HL-60/S4 treated with phorbol 12-myristate 13-acetate at 8.2 ng/mL for 4 days and 3 days (cell line): ENCODE measurements around the gene LY6G6D.
"Not testable (repeated sequence)": the region's sequence is repeated elsewhere in the genome, so short reads cannot be mapped to it uniquely, and the experiment has no call there.

Source experiments
- in situ Hi-C: fragments of 300-500 bp; cut with MboI; formaldehyde crosslinking; loops from 2 replicates; pipeline ENCODE4 v1.15.0; 2022; ENCODE audit warnings: low sequenced_read_pairs

The LY6G6D gene

DNA sequence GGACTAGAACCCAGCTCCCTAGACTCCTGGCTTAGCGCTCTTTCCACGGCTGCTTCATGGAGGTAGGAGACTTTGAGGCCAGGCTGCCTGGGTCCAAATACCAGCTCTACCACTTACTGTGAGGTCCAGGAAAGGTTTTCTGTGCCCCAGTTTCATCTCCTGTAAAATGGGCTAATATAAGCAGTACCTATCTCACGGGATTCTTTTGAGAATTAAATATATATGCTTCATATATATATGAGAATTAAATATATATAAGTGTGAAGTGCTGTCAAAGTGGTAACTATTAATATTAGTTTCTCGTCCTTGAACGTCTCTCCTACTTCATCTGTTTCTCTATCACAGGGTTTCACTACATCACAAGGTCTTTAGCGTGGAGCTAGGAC, 24.1 kb upstream of the LY6G6D start:
- in situ Hi-C loops, result no loop called here

DNA sequence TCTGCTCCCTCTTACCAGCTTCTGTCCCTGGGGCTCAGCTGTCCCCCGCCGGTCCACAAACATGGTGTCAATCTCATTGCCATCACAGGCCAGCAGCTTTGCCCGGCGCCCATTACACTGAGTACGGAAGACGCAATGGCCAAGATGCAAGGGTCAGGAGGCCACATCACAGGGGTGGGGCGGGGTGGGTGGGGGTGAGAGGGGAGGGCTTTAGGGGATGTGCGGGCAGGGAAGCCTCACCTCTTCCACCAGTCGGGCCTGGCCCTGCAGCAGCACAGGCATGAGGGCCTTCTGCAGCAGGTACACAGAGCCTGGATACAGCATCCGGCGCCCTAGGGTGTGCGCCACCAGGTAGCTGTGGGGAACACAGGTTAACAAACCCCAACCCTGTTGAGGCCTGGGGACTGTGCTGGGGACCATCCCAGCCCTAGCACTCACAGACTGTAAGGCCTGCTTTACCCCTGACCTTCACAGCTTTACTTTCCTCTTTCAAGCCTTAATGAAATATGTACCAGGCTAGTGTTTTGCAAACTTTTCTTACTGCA, 23.5 kb upstream of the LY6G6D start:
- in situ Hi-C loops, result no loop called here

DNA sequence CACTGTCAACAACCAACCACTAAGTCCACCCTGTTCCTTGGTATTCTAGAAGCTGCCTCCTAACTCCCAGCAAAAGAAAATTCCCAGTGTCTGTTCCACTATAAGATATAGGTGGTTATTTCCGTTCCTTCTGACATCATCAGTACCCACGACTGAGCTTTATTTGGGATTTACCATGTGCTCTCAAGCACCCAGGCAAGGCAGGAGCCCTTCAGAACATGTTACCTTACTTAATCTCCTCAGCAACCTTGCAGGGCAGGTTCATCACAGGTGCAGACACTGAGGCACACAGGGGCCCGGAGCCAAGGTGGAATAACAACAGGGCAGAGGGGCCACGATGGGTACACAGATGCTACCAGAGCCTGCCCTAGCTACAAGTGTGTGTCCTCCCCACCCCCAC, 22.8 kb upstream of the LY6G6D start:
- in situ Hi-C loops, result no loop called here

DNA sequence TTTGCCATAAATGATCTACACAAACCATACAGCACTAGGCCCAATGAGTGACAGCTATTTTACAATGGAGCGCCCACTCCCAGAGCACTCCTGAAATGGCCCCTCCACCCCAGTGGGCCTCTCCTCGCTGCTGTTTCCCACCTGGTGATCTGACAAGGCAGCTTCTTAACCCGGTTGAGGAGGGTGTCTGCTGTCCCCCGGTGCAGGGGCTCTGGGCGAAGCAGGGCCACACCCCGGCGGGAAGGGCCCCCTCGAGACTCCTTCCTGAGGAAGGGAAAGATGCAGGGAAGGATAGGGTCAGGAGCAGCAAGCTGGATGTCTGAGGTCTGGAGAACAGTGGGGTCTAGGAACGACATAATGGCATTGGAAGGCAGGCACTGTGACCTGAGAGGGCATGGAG, 22.3 kb upstream of the LY6G6D start:
- in situ Hi-C loops, result no loop called here

DNA sequence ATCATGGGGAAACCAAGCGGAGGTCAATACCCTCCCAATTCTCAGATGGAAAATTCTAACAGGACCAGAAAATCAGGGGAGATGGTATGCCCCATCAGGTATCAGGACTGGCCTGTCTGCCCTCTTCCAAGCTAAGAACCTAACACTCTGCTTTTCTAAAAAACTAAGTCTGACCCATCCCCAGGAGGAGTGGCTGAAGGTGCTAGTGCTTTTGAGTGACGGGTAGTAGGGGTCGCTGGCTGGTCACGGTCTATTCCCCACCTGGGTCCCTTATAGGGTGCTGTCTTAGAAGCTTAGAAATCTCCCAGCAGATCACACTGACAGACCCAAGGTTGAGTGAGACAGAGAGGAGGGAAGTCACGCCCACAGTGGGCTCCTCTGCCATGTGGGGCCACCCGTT, 21.6 kb upstream of the LY6G6D start:
- in situ Hi-C loops, result no loop called here

DNA sequence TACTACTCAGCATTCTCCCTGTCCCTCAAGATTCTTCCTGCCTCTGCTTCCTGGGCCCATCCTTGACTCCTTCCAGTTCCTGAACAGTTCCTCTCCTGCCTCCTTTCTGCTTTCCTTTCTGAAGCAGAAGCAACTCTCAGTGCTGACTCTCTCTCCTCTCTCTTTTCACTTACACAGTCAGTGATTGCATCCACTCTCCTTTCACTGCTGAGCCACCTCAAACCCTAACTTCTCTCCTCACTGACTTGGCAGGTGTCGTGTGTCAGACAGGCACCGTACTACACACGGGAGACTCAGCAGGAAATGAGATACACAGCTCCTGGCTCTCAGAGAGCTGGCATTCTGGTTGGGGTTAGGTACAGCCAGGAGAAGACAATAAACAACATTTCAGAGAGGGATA, 17.6 kb upstream of the LY6G6D start:
- in situ Hi-C loops, result no loop called here

DNA sequence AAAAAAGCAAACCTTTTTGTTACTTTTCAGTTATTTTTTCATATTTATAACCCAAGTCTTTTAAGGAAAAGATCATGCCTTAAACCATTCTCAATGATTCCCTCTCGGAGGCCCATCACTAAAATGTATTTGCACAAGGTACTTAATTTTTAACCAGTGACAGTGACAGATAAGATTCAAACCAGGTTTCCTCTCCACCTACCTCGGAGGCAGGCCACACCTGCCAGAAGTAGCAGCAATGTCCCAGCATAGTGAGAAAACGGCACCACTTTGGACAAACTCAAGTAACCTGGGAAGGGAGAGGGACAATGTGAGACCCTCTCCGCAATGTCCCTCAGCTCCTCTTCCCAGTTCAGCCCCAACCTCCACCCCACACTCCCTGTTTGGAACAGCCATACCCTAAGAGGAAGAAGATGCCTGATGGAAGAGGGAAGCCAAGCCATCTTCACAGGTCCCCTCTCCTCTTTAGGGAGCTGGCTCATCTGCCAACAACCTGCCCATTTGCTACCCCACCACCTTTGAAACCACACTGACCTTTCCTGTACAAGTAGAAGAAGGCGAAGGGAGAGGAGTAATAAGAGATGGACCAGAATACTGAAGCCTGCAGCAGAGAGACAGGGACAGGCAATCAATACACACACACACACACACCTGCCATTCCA, 14.3 kb upstream of the LY6G6D start:
- in situ Hi-C loops, result no loop called here

DNA sequence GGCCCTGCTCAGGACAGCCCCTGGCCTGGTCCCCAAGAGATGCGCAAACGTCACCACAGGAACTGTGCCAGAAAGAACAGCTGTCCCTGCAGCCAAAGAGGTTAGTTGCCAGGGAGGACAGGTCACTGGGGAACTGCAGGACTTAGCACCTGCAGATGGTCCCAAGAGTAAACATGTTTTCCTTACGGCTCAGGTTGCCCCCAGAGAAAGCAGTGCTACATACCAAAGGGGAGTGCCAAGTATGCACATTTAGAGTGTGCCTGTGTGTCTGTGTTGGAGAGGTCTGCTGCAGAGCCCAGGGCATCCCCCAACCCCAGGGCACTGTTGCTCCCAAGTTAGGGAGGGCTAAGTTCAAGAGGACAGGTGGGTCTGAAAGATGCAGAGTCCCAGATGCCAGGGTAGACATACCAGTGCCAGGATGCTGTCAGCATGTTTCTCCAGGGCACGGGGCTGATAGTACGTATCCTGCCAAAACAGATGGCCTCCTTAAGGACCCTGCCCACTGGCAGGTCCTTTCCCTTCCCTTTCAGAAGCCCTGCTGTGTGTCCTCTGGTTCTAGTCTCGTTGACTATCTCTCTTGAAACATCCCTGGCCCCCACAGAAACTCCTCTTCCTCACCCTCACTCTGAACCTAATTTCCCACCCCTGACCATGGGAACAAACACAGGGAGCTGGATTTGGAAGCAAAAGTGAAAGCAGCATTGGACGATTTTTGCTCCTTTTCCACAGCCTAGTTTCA, 13.3 kb upstream of the LY6G6D start:
- in situ Hi-C loops, result no loop called here

DNA sequence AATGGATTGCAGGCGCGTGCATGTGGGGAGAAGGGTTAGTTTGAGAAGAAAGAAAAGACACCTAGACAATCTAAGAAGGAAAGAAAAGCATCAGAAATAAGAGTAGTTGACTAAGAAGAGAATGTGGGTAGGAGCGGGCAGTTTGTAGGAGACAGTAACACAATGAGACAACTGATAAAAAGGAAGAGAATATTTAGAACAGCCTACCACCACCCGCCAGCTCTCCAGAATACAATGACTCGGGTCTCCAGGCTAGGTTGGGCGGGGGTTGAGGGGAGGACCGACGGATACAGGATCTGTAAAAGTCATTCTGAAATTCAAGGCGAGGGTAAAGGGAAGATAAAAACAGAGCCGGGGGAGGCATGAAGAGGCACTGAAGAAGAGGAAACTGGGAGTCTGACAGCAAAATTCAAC, 12.7 kb upstream of the LY6G6D start:
- in situ Hi-C loops, result no loop called here

DNA sequence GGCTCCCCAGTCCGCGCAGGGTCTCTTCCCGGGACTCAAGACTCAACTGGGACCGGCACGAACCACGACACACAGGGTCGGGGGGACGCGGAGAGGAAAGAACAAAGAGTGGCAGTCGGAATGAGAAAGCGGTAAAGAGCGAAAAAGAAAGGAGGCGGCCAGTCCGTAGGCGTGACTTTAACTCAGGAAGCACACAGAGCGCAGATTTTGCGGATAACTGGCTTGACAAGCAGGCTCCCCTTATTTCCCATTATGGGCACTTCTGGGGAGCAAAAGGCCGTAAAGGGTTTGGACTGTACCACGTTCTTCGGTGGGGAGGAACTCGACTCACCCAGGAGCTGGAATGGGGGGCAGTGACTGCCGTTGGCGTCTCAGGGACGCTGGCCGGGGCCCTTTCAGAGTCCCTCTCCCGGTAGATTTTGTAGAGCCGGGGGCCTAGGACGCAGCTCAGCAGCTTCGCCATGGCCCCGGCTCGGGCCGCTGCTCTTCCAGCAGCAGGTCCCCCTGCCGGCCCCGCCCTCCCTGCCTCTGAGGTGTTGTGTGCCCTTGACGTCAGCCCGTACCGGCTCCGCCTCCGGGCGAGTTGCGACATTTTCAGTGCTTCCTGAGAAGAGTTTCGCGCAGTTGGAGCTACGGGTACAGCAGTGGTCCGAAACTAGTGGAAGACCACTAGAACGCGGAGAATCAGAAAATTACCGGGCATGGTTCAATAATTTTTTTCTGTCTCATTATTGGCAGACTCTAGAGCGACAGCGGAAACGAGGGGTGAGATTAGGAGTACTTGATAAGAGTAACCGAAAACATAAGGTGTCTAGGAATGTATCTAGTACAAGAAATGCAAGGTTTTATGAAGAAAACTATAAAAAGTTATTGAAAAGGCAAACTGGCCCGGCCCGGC, 12.1 kb upstream of the LY6G6D start, which contains the start of gene ABHD16A:
ABHD16A (minus strand) TSS at position 506 of the 898 bp plus-strand sequence; CDS start at position 463, 43 bp downstream.
- in situ Hi-C loops, result no loop called here

DNA sequence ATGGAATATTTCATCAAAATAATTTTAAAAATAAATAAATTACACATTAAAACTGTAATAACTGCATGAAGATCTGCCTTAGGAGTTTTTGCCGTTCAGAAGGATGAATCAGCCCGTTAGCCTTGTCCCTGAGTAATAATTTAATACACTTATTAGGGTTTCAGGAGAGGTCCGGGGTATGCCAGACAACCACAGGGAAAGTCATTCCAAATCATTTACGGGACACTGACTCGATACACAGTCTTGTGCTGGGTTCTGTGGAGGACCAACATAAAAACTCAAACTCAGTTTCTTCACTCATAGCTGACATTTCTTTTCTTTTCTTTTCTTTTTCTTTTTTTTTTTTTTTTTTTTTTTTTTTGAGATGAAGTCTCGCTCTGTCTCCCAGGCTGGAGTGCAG, 9.2 kb upstream of the LY6G6D start:
- in situ Hi-C loops, result no loop called here

DNA sequence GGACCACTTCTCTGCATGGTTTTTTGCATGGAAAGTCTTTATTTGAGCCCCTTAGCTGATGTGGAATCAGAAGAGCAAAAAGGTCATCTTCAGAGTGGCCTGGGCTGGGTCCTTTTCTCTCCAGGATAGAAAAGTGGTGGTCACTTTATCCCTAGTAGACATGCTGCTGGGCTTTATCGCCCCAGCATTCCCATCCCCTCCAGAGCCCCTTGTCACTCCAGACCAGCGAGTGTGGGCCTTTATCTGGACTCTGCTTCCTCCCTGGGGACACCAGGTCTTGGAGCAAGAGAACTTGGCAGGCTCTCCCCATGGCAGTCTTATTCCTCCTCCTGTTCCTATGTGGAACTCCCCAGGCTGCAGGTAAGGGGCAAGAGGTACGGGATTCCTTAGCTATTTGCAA, 8.5 kb upstream of the LY6G6D start, which contains the start of gene LY6G6F:
LY6G6F (plus strand) TSS at position 268 of the 400 bp plus-strand sequence; CDS start at position 309, 41 bp downstream.
- in situ Hi-C loops, result no loop called here

DNA sequence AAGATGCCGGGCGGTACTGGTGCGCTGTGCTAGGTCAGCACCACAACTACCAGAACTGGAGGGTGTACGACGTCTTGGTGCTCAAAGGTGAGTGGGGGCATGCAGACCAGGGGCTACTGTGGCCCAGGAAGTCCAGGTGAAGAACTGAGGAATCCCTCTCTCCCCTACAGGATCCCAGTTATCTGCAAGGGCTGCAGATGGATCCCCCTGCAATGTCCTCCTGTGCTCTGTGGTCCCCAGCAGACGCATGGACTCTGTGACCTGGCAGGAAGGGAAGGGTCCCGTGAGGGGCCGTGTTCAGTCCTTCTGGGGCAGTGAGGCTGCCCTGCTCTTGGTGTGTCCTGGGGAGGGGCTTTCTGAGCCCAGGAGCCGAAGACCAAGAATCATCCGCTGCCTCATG, 7.4 kb upstream of the LY6G6D start:
- in situ Hi-C loops, result no loop called here

DNA sequence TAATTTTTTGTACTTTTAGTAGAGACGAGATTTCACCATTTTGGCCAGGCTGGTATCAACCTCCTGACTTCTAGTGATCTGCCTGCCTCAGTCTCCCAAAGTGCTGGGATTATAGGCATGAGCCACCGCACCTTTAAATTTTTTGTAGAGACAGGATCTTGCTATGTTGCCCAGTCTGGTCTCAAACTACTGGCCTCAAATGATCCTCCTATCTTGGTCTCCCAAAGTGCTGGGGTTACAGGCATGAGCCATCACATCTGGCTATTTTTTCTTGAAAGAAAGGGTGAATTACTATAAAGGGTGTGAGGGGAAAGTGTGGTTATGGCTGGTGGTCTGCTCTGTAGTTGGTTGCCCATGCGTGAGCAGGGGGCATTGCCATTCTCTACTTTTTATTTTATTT, 6.9 kb upstream of the LY6G6D start:
- in situ Hi-C loops, result no loop called here

DNA sequence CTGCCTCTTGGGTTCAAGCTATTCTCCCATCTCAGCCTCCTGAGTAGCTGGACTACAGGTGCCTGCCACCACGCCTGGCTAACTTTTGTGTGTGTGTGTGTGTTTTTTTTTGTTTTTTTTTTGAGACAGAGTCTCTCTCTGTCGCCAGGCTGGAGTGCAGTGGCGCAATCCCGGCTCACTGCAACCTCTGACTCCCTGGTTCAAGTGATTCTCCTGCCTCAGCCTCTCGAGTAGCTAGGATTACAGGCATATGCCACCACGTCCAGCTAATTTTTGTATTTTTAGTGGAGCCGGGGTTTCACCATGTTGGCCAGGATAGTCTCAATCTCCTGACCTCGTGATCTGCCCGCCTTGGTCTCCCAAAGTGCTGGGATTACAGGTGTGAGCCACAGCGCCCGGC, 6.0 kb upstream of the LY6G6D start:
- in situ Hi-C loops, result not testable (repeated sequence)

DNA sequence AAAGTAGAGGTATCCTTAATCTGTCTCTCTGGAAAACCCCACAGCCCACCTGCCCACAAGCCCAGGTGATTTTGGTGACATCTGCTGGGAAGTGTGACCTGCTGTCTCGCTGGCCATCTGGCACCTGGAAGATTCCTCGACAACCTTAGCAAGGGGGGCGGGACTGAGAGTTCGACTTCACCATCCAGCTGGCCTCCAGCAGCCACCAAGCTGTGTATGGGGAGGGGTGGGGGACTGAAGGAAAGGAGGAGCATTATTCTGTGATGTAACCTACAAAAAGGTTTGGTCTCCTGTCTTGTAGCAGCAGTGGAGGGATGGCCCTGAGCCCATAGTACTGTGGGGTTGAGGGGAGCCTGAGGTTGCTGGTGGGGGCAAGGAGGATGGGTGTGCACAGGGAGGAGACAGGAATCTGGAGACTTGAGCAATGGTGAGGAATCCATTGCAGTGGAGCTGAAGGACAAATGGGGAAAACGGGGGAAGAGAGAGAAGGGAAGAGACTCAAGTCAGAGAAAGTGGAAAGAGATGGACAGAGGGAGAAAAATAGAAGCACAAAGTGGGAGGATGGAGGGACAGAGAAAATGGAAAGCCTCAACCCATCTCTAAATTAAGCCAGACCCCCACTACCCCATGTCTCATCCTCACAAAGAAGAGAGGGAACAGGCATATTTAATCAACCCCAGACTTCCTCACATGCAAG, 4.5 kb upstream of the LY6G6D start:
- in situ Hi-C loops, result no loop called here

DNA sequence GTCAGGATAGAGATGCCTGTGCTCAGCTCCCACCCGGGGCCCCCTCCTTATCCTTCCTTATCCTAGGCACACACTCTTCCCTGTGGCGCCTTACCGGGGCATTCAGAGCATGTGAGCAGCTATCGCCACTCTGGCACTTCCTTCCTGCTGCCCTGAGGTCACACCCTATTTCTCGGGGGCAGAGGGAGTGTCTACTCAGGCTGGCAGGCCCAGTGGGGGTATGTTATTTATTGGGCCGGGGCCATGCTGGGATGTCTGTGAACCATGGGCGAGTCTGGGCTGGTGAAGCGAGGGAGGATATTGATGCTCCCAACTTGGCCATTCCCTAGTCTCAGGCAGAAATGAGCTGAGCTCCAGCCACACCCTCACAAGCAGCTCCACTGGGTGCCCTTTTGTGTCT, 3.9 kb upstream of the LY6G6D start:
- in situ Hi-C loops, result no loop called here

DNA sequence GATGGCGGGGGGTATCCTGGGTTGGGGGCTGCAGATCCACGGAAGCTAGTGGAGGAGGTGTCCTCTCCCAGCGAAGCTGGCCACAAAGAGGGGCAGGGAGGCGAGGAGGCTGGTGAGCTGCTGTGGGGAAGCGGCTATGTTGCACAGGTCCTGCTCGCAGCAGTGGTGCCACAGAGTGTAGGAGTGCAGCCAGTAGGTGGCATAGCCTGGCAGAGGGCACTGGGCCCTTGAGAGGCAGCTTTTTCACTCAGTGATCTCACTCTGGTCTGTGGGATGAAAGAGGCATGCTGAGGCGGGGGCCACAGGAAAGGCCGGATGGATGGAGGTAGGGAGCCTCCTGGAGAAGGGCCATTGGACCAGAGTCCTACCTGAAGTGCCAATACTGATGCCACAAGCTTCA, 2.9 kb upstream of the LY6G6D start:
- in situ Hi-C loops, result no loop called here

DNA sequence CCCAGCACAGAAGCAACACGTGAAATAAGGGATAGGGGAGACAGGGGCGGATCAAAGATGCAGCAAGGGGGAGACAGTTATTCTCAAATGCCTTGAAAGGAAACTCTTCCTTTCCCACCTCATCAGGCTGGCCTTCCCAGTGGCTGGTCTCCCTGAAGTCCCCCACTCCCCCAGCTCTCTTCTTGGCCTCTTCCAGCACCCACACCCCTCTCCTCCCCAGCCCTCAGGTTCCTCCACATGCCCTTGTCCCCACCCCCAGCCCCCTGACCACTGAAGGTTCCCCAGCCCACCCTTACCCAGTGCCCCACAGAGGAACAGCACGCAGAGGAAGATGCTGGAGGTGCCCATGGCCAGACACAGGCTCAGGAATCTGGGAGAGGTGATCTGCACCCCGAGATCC, 1.7 kb upstream of the LY6G6D start:
- in situ Hi-C loops, result no loop called here

DNA sequence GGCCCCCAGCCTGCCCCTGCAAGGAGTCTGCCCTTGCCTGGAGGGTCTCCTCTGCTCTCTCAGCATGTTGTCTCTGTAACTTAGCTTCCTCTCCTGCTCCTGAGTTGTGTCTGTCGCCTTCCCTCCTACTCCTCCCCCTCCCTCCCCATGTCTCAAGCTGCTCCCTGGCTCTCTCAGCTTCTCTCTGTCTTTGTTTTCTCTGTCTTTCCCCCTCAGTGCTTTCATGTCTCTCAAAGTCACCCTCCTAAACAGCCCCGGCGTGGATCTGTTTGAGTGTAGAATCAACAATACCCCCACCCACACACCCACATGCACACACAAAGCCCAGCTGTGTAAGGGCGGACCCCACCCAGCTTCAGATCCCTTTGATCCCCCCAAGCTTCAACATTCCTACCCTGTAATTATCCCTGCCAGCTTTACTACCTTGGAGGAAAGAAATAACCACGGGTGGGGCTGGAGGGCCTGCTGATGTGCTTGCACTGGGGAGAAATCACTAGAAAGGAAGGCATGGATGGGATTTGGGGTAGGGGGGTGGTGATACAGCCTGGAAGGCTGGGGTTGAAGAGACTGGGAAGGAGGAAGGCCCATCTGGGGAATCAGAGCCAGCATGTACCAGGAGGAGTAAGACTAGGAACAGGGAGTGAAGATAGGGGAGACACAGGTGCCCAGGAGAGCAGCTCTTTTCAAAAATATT, 1.0 kb upstream of the LY6G6D start:
- in situ Hi-C loops, result no loop called here
